Glutamatergic neuron (in vitro differentiated cells): Measurements from ENCODE around the gene PRORP. TPM values are rescaled to one million over a fixed set of nuclear protein-coding genes. Genes with fewer than 3 reads are reported as not detected.

Experiments
- DNase-seq: peaks from one replicate; pipeline ENCODE4 v3.0.0; 2022
- H3K27ac Mint-ChIP-seq: one replicate; pipeline ENCODE4 v1.8.0; 2020; ENCODE audit warnings: mild to moderate bottlenecking, mixed read lengths, inconsistent platforms; ENCODE audit not compliant: unreplicated experiment
- H3K27me3 Mint-ChIP-seq: one replicate; pipeline ENCODE4 v1.8.0; 2020; ENCODE audit warnings: mild to moderate bottlenecking, moderate library complexity, mixed read lengths, inconsistent platforms; ENCODE audit not compliant: unreplicated experiment
- H3K36me3 Mint-ChIP-seq: one replicate; pipeline ENCODE4 v1.8.0; 2020; ENCODE audit warnings: mild to moderate bottlenecking, mixed read lengths, inconsistent platforms; ENCODE audit not compliant: unreplicated experiment
- H3K4me1 Mint-ChIP-seq: one replicate; pipeline ENCODE4 v1.8.0; 2020; ENCODE audit warnings: mild to moderate bottlenecking, low read depth, mixed read lengths, inconsistent platforms; ENCODE audit not compliant: unreplicated experiment
- H3K4me3 Mint-ChIP-seq: one replicate; pipeline ENCODE4 v1.8.0; 2020; ENCODE audit warnings: mild to moderate bottlenecking, mixed read lengths, inconsistent platforms; ENCODE audit not compliant: unreplicated experiment
- H3K9me3 Mint-ChIP-seq: one replicate; pipeline ENCODE4 v1.8.0; 2020; ENCODE audit warnings: mild to moderate bottlenecking, moderate library complexity, mixed read lengths, inconsistent platforms; ENCODE audit not compliant: unreplicated experiment
- total RNA-seq: library from RNA; stranded (reverse); fragmentation: NEBNext Ultra II Directional; extraction: Animal tissue kit (Norgen Biotek cat#: 25700); gene quantifications from one replicate; pipeline ENCODE4 v1.2.1, GENCODE V29; 2021; ENCODE audit not compliant: unreplicated experiment
- TF ChIP-seq, protein P1 (sequence below): fragments of 200-600 bp; sonication (generic); IDR thresholded peaks from one replicate; pipeline ENCODE4 v1.5.0; 2021; ENCODE audit not compliant: partially characterized antibody, unreplicated experiment

The PRORP gene
- total RNA-seq, 1 donor from 2014 or later: 20.5 TPM

DNA sequence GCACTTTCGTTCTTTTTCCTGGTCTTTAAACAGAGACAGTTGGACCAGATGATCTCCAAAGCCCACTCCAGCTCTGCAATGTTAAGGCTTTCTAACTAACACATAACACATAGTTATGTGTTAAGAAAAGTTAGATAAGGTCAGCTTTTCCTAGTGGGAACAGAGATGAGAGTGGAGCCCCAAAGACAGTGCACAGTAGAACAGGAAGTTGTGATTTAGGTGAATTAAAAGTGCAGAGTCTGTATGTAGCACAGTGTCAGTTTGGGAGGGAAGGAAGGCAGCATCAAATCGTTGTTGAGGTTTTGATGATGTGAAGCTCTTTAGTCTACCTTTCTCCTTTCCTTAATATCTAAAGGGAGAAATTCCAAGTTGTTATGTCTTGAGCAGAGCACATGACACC lies 31.7 kb downstream of the PRORP start:
- Mint-ChIP-seq H3K4me3 (no peak overlapping the region), H3K27me3 (peaks cover 2% of the 10 kb centered on the region), H3K27ac (no peak overlapping the region), H3K9me3 (peaks cover 3% of the 10 kb centered on the region), H3K4me1 (peaks cover 6% of the 10 kb centered on the region), H3K36me3 (peaks cover 5% of the 10 kb centered on the region)
- TF ChIP-seq, protein P1, sequence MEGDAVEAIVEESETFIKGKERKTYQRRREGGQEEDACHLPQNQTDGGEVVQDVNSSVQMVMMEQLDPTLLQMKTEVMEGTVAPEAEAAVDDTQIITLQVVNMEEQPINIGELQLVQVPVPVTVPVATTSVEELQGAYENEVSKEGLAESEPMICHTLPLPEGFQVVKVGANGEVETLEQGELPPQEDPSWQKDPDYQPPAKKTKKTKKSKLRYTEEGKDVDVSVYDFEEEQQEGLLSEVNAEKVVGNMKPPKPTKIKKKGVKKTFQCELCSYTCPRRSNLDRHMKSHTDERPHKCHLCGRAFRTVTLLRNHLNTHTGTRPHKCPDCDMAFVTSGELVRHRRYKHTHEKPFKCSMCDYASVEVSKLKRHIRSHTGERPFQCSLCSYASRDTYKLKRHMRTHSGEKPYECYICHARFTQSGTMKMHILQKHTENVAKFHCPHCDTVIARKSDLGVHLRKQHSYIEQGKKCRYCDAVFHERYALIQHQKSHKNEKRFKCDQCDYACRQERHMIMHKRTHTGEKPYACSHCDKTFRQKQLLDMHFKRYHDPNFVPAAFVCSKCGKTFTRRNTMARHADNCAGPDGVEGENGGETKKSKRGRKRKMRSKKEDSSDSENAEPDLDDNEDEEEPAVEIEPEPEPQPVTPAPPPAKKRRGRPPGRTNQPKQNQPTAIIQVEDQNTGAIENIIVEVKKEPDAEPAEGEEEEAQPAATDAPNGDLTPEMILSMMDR: no peak
- no peak for DNase-seq

DNA sequence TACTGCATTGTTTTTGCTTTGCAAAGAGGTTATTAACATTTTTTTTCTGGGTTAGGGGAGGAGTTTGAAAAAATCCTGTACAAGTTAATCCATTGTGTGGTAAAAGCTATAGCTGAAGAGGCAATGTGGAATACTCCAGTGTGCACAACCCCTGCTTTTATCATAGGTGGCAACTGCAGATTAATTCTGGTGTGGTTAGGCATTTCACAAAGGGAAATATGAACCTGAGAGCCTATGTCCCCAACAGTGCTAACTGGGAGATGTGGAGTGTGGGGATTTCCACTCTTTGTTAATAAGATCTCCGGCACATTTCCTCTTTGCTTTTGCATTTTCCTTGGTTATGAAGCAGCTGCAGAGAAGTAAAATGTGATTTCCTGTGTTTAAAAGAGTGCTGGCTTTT lies 33.6 kb downstream of the PRORP start:
- H3K4me3 Mint-ChIP-seq: no peak overlapping the region
- peaks cover 6% of the 10 kb centered on the region for H3K4me1 Mint-ChIP-seq
- TF ChIP-seq, protein P1: no peak
- H3K27ac Mint-ChIP-seq: no peak overlapping the region
- no peak for DNase-seq
- H3K27me3 Mint-ChIP-seq: peaks cover 5% of the 10 kb centered on the region
- H3K36me3 Mint-ChIP-seq: peaks cover 5% of the 10 kb centered on the region
- H3K9me3 Mint-ChIP-seq: no peaks in the 10 kb centered on the region

DNA sequence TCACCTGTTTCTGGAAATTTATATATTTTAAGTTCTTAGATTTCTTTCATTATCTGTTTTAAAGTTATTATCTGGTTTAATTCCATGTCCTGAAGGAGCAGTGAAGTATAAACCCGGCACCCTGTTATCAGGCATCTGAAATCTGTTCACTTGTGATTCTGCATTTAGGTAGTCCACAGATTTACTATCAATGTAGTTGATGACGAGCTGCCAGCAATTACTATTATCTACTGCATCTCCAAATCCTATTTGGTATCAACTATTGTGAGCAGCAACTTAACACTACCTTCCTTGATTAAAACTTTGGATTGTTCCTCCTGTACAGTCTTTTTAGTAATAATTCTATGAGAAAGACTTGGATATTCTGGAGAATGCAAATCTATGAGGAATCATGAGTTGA lies 36.1 kb downstream of the PRORP start:
- Mint-ChIP-seq H3K27me3 (peaks cover 3% of the 10 kb centered on the region), H3K27ac (no peak overlapping the region), H3K9me3 (no peaks in the 10 kb centered on the region), H3K4me1 (no peaks in the 10 kb centered on the region), H3K36me3 (no peaks in the 10 kb centered on the region), H3K4me3 (no peak overlapping the region)
- TF ChIP-seq, protein P1: no peak
- no peak for DNase-seq

DNA sequence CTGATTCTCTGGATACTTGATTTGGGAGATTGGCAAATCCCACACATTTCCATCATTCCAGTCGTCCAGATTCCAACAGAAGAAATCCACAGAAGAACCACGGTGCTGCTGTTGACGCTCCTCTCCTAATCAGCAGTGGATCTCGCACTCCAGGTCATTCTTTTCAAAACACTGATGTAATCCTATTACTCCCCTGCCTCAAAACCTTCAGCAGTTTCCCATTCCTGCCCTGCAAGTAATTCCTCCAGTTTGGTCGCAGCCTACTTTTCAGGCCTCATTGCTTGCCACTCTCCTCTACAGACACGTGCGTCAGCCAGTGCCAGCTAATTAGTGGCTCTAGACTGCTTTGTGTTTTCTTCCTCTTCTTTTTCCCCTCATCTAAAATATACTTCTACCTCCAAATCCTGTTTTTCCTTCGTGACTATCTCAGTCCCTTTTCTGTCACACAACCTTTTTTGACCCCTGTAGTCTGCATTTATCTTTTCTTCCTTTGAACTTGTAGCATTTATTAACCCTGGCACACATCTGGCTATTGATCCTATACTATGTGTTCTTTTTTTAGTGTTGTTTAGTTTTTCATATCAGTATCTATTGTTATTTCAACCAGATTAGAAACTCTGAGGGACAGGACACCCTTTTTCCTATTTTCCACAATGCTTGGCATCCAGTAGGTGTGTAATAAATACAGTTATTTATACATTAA lies 36.8 kb downstream of the PRORP start:
- TF ChIP-seq, protein P1: no peak
- Mint-ChIP-seq H3K36me3 (no peaks in the 10 kb centered on the region), H3K9me3 (no peaks in the 10 kb centered on the region), H3K4me1 (no peaks in the 10 kb centered on the region), H3K27me3 (peaks cover 3% of the 10 kb centered on the region), H3K4me3 (no peak overlapping the region), H3K27ac (no peak overlapping the region)
- DNase-seq: no peak

DNA sequence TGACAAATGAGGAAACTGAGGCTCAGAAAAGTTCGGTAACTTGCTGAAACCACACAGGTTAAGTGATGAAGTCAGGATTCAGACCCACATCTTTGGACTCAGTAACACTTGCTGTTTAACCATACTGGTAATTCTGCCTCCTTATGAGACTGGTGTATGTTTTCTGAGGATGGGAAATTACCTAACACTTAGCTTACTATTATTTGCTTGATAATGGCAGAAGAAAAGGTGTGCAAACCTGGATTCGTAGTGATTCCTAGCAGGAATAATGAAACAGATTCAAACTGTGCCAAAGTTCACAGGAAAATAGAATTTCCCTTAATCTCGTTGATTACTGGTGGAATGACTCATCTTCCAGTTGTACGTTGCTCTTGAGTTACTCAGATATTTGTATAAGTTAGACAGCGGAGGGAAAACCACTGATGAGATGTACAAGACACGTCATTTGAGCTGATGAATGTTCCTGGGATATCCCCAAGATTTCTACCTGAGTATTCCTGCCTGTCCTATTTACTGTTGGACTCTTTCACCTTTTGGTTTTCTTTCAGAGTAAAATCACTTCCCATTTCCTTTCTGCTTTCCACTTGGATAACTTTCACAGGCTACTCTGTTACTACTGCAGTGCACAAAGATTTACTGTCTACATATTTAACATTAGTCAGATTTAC lies 37.5 kb downstream of the PRORP start:
- H3K36me3 Mint-ChIP-seq: no peaks in the 10 kb centered on the region
- H3K4me3 Mint-ChIP-seq: no peak overlapping the region
- H3K9me3 Mint-ChIP-seq: no peaks in the 10 kb centered on the region
- TF ChIP-seq, protein P1: no peak
- H3K4me1 Mint-ChIP-seq: no peaks in the 10 kb centered on the region
- H3K27ac Mint-ChIP-seq: no peak overlapping the region
- DNase-seq: no peak
- H3K27me3 Mint-ChIP-seq: peaks cover 3% of the 10 kb centered on the region
